Upper lobe of left lung (tissue), 4 donors: Measurements from ENCODE around the gene KATNAL2.

Source experiments
- EP300 ChIP-seq, 4 donors: sonication (generic); formaldehyde crosslinking; IDR thresholded peaks; one replicate each; pipeline ENCODE4 v1.5.1; 2017; ENCODE audit warnings: antibody characterized with exemption in 4 of 4, control low read depth in 2 of 4
- TF ChIP-seq, protein P1 (sequence below), 6 experiments: fragments of 450-650 bp in 4 of 6; fragments of 200-600 bp in 2 of 6; sonication (generic) in 2 of 6; IDR thresholded peaks; one replicate each; pipeline ENCODE4 v1.5.1; 2016 to 2019; ENCODE audit warnings: antibody characterized with exemption in 6 of 6

DNA sequence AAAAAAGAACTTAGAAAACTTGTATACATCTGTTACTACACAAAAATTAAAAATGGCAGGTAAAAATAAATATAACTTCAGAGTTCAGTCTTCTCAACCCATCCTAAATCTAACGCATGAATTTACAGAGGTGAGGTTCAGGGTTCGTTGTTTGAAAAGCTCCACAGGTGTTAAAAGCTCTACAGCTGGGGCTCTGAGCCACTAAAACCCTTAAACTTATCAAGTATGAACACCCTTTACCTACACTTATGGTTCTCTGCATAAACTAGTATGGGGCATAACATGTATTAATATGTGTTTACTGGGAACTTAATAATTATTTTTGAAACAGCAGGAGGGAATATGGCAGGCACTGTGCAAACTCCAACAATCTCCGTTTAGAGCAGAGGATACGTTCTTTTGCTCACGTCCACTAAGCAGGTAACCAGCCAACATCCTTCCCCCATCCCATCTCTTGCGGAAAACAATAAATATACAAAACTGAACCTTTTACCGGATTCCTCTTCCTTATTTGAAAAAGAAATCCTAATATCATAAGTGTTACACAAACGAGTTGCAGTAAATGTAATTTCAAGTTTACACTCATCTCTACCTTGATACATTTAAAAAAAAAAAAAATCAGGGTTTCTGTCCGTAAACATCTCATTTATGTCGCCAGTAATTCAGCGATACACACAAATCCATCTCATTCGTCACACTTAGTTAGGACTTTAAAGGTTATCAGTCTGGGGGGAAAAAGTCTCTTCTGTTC lies 1.4 kb upstream of the KATNAL2 start:
- TF ChIP-seq, protein P1, sequence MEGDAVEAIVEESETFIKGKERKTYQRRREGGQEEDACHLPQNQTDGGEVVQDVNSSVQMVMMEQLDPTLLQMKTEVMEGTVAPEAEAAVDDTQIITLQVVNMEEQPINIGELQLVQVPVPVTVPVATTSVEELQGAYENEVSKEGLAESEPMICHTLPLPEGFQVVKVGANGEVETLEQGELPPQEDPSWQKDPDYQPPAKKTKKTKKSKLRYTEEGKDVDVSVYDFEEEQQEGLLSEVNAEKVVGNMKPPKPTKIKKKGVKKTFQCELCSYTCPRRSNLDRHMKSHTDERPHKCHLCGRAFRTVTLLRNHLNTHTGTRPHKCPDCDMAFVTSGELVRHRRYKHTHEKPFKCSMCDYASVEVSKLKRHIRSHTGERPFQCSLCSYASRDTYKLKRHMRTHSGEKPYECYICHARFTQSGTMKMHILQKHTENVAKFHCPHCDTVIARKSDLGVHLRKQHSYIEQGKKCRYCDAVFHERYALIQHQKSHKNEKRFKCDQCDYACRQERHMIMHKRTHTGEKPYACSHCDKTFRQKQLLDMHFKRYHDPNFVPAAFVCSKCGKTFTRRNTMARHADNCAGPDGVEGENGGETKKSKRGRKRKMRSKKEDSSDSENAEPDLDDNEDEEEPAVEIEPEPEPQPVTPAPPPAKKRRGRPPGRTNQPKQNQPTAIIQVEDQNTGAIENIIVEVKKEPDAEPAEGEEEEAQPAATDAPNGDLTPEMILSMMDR (IDR thresholded peaks at IDR 0.05), result no peak
- TF ChIP-seq EP300 (IDR thresholded peaks at IDR 0.05), result no peak
